Effector CD8-positive, alpha-beta T cell (primary cell): ENCODE data around the gene TMEM89.

Experiments
- DNase-seq: peaks from one replicate; lab custom pipeline; 2025; lab: John Stamatoyannopoulos, UW

Gene TMEM89

GRCh38 chr3:48614044-48614443, 7.5 kb downstream of the TMEM89 start:
- no peak for DNase-seq

GRCh38 chr3:48612309-48612708, 9.3 kb downstream of the TMEM89 start:
- DNase-seq: no peak

GRCh38 chr3:48609088-48610005, 12.2 kb downstream of the TMEM89 start, which contains the start of gene UQCRC1:
Gene UQCRC1 (minus strand): TSS chr3:48609646. CDS start chr3:48609620, 26 bp downstream.
- DNase-seq: peak; percentile 86

GRCh38 chr3:48607519-48607918, 14.1 kb downstream of the TMEM89 start:
- DNase-seq: no peak

GRCh38 chr3:48601622-48601994, 20.0 kb downstream of the TMEM89 start:
- no peak for DNase-seq

- no peak for DNase-seq
Observed at GRCh38 chr3:48600711-48601621, 20.6 kb downstream of the TMEM89 start.

GRCh38 chr3:48599509-48600285, 21.9 kb downstream of the TMEM89 start:
- no peak for DNase-seq

GRCh38 chr3:48599077-48599501, 22.5 kb downstream of the TMEM89 start:
- DNase-seq: no peak

- DNase-seq: no peak
Observed at GRCh38 chr3:48598323-48599076, 23.1 kb downstream of the TMEM89 start.

GRCh38 chr3:48597408-48597800, 24.2 kb downstream of the TMEM89 start:
- no peak for DNase-seq

- no peak for DNase-seq
Observed at GRCh38 chr3:48596676-48597407, 24.7 kb downstream of the TMEM89 start.

GRCh38 chr3:48596157-48596556, 25.4 kb downstream of the TMEM89 start:
- no peak for DNase-seq

- DNase-seq: no peak
Observed at GRCh38 chr3:48595526-48596121, 25.9 kb downstream of the TMEM89 start.

GRCh38 chr3:48595075-48595525, 26.5 kb downstream of the TMEM89 start, which contains the start of gene COL7A1:
Gene COL7A1 (minus strand): TSS chr3:48595329. CDS start chr3:48595159, 170 bp downstream.
- peak; percentile 4 for DNase-seq

- DNase-seq: no peak
Observed at GRCh38 chr3:48594417-48595049, 27.0 kb downstream of the TMEM89 start.

GRCh38 chr3:48593337-48593736, 28.2 kb downstream of the TMEM89 start:
- DNase-seq: no peak

- no peak for DNase-seq
Observed at GRCh38 chr3:48592519-48593087, 29.0 kb downstream of the TMEM89 start.

GRCh38 chr3:48591886-48592518, 29.6 kb downstream of the TMEM89 start:
- no peak for DNase-seq
